ENCODE results near the gene PTPN9.

The PTPN9 gene

GRCh38 chr15:75570126-75570845, 8.8 kb downstream of the PTPN9 start:
- no peak for TF ChIP-seq EGR1 (IDR thresholded peaks at IDR 0.05)
- TF ChIP-seq MAX (IDR thresholded peaks at IDR 0.05), result no peak
- TF ChIP-seq FOXM1 (IDR thresholded peaks at IDR 0.05; ENCODE audit: borderline replicate concordance, low read depth), result no peak
- TF ChIP-seq TEAD4 (IDR thresholded peaks at IDR 0.05), result no peak
- TF ChIP-seq ZBTB7A (IDR thresholded peaks at IDR 0.05; ENCODE audit: low read depth), result no peak
- TF ChIP-seq NFIC (IDR thresholded peaks at IDR 0.05), result no peak
- TF ChIP-seq TAF1 (IDR thresholded peaks at IDR 0.05; ENCODE audit: low read depth), result no peak
- no peak for TF ChIP-seq EP300 (IDR thresholded peaks at IDR 0.05; ENCODE audit: borderline replicate concordance)
- no peak for TF ChIP-seq RAD21 (IDR thresholded peaks at IDR 0.05; ENCODE audit: low read depth)
- TF ChIP-seq CEBPB (IDR thresholded peaks at IDR 0.05), result no peak

GRCh38 chr15:75565062-75565970, 13.8 kb downstream of the PTPN9 start:
- TF ChIP-seq YY1 (IDR thresholded peaks at IDR 0.05; ENCODE audit: low read depth) (no peak), NFIC (IDR thresholded peaks at IDR 0.05) (no peak), MAX (IDR thresholded peaks at IDR 0.05) (no peak), ZBTB7A (IDR thresholded peaks at IDR 0.05; ENCODE audit: low read depth) (no peak), TEAD4 (IDR thresholded peaks at IDR 0.05) (no peak), REST (IDR thresholded peaks at IDR 0.05; ENCODE audit: low read depth) (no peak), TAF1 (IDR thresholded peaks at IDR 0.05; ENCODE audit: low read depth) (no peak), CEBPB (IDR thresholded peaks at IDR 0.05) (no peak), USF1 (IDR thresholded peaks at IDR 0.05) (no peak), EP300 (IDR thresholded peaks at IDR 0.05; ENCODE audit: borderline replicate concordance) (no peak), FOXM1 (IDR thresholded peaks at IDR 0.05; ENCODE audit: borderline replicate concordance, low read depth) (no peak), EGR1 (IDR thresholded peaks at IDR 0.05) (no peak), TCF12 (IDR thresholded peaks at IDR 0.05; ENCODE audit: low read depth) (no peak), CREB1 (IDR thresholded peaks at IDR 0.05; ENCODE audit: low read depth) (no peak), RAD21 (IDR thresholded peaks at IDR 0.05; ENCODE audit: low read depth) (no peak)

GRCh38 chr15:75561888-75562287, 17.2 kb downstream of the PTPN9 start:
- TF ChIP-seq TEAD4 (IDR thresholded peaks at IDR 0.05) (no peak), NFIC (IDR thresholded peaks at IDR 0.05) (no peak), CREB1 (IDR thresholded peaks at IDR 0.05; ENCODE audit: low read depth) (no peak), CEBPB (IDR thresholded peaks at IDR 0.05) (no peak), USF1 (IDR thresholded peaks at IDR 0.05) (no peak), RAD21 (IDR thresholded peaks at IDR 0.05; ENCODE audit: low read depth) (no peak), TCF12 (IDR thresholded peaks at IDR 0.05; ENCODE audit: low read depth) (no peak), EP300 (IDR thresholded peaks at IDR 0.05; ENCODE audit: borderline replicate concordance) (no peak), EGR1 (IDR thresholded peaks at IDR 0.05) (no peak), REST (IDR thresholded peaks at IDR 0.05; ENCODE audit: low read depth) (no peak), TAF1 (IDR thresholded peaks at IDR 0.05; ENCODE audit: low read depth) (no peak), ZBTB7A (IDR thresholded peaks at IDR 0.05; ENCODE audit: low read depth) (no peak), MAX (IDR thresholded peaks at IDR 0.05) (no peak), FOXM1 (IDR thresholded peaks at IDR 0.05; ENCODE audit: borderline replicate concordance, low read depth) (no peak)

- TF ChIP-seq EP300 (IDR thresholded peaks at IDR 0.05; ENCODE audit: borderline replicate concordance), result no peak
- no peak for TF ChIP-seq MAX (IDR thresholded peaks at IDR 0.05)
- TF ChIP-seq EGR1 (IDR thresholded peaks at IDR 0.05), result no peak
- no peak for TF ChIP-seq CEBPB (IDR thresholded peaks at IDR 0.05)
- no peak for TF ChIP-seq NFIC (IDR thresholded peaks at IDR 0.05)
- no peak for TF ChIP-seq CREB1 (IDR thresholded peaks at IDR 0.05; ENCODE audit: low read depth)
- TF ChIP-seq TEAD4 (IDR thresholded peaks at IDR 0.05), result no peak
- TF ChIP-seq TAF1 (IDR thresholded peaks at IDR 0.05; ENCODE audit: low read depth), result no peak
- no peak for TF ChIP-seq ZBTB7A (IDR thresholded peaks at IDR 0.05; ENCODE audit: low read depth)
- no peak for TF ChIP-seq TCF12 (IDR thresholded peaks at IDR 0.05; ENCODE audit: low read depth)
- TF ChIP-seq USF1 (IDR thresholded peaks at IDR 0.05), result no peak
- no peak for TF ChIP-seq RAD21 (IDR thresholded peaks at IDR 0.05; ENCODE audit: low read depth)
- TF ChIP-seq YY1 (IDR thresholded peaks at IDR 0.05; ENCODE audit: low read depth), result no peak
- no peak for TF ChIP-seq REST (IDR thresholded peaks at IDR 0.05; ENCODE audit: low read depth)
- no peak for TF ChIP-seq FOXM1 (IDR thresholded peaks at IDR 0.05; ENCODE audit: borderline replicate concordance, low read depth)
These were observed 24.4 kb downstream of the PTPN9 start for GRCh38 chr15:75554717-75555116.
